Stimulated activated memory B cell treated with anti-CD40 and anti-IgM and Interleukin-4, amounts not matched to agents 10 μg/mL and 1 μg/mL and 100 μg/mL, for 72 hours (primary cell): ENCODE measurements around the gene FAM83G.

ENCODE experiments used
- ATAC-seq: fragments of 150-1000 bp; cut with Tn5 transposase; 2 replicates; pipeline ENCODE4 v1.10.0; 2021
- H3K27ac Mint-ChIP-seq: one replicate; pipeline ENCODE4 v1.8.0; 2022; ENCODE audit warnings: mild to moderate bottlenecking, mixed read lengths
- H3K27me3 Mint-ChIP-seq: one replicate; pipeline ENCODE4 v1.8.0; 2022; ENCODE audit warnings: mixed read lengths
- H3K36me3 Mint-ChIP-seq: one replicate; pipeline ENCODE4 v1.8.0; 2022; ENCODE audit warnings: mixed read lengths
- H3K4me1 Mint-ChIP-seq: one replicate; pipeline ENCODE4 v1.8.0; 2022; ENCODE audit warnings: mixed read lengths
- H3K4me3 Mint-ChIP-seq: one replicate; pipeline ENCODE4 v1.8.0; 2022; ENCODE audit warnings: mild to moderate bottlenecking, moderate library complexity, mixed read lengths
- H3K9me3 Mint-ChIP-seq: one replicate; pipeline ENCODE4 v1.8.0; 2022; ENCODE audit warnings: mixed read lengths

Gene FAM83G

DNA sequence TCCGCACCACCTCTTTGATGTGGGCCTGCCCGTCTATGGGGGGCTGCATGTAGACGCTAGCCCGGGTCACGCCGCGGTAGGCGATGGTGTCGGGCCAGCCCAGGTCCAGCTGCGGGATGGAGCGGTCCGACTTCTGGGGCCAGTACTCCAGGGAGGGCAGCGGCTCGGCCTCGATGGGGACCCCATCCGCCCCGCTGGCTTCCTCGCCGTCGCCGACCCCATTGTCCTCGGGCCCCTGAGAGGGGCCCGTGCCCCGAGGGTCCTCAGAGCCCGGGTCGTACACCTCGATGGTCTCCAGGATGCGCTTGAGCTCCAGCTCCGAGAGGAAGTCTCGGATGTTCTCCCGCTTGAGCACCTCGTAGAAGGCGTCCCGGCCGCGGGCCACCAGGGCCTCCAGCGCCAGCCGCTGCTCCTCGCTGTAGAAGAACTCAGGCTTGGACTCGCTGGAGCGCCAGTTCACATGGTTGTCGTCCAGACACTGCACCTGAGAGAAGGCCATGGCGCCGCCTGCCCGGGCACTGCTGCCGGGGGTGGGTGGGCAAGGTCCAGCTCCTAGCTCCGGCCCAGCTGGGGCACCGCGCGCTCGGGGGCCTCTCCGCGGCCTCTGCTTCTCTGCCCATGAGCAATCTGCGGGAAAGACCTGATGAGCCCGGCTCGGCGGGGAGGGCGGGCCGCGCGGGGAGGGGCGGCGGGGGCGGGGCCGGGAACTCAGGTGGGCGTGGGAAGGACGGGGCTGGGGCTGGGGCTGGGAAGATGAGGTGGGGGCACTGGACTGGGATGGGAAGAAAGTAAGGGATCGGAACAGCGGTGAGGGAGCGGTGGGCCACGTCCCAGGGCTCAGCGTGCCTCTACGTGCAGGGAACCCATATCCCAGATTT is 782 bp downstream of the FAM83G start:
- H3K4me1 Mint-ChIP-seq, result peaks cover 49% of the 10 kb centered on the region
- peaks cover 4% of the 10 kb centered on the region for H3K36me3 Mint-ChIP-seq
- H3K4me3 Mint-ChIP-seq, result peak overlapping the region; percentile 85
- ATAC-seq, result peak; percentile 32
- no peaks in the 10 kb centered on the region for H3K9me3 Mint-ChIP-seq
- H3K27ac Mint-ChIP-seq, result peak overlapping the region; percentile 81
- H3K27me3 Mint-ChIP-seq, result no peaks in the 10 kb centered on the region

- Mint-ChIP-seq H3K27ac (peak overlapping the region; percentile 81), H3K4me1 (peaks cover 49% of the 10 kb centered on the region), H3K4me3 (peak overlapping the region; percentile 85), H3K9me3 (no peaks in the 10 kb centered on the region), H3K27me3 (no peaks in the 10 kb centered on the region), H3K36me3 (peaks cover 4% of the 10 kb centered on the region)
- no peak for ATAC-seq
Measured at GRCh38 chr17:19002805-19003542, 1.6 kb downstream of the FAM83G start.

GRCh38 chr17:19001907-19002590 is 2.5 kb downstream of the FAM83G start:
- H3K4me3 Mint-ChIP-seq, result no peak overlapping the region

DNA sequence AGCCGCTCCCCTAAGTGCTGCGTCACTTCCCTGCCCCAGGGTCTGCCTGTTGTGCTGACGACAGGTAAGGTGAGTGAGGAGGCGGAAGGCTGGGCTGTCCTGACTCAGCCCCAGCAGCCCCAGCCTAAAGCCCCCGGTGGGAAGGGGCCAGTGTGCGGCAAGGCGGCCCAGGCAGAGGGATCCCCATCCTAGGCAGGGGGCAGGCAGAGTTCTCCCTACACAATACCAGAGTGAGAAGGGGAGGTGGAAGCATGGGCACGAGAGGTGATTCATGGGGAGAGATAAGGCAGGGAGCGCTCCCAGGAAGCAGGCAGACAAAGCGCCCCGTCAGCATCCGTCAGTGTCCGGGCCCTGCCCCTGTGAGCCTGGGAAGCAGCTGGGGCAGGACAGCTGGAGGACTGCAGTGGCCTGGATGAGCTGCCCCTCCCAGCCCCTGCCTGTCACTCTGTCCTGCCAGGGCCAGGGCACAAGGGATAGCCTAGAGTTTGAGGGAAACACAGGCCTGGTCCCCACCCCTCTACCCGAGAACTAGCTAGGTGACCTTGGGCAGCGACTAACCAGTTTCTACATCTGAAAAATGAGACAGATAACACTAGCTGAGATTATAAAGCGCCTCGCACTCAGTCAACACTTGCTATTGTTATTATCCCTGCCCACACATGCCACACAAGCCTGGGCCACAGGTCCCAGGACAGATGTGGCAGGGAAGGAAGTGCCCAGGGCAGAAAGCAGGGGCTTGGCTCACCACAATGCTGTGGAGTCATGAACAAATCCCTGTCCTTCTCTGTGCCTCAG is 3.8 kb downstream of the FAM83G start:
- H3K9me3 Mint-ChIP-seq, result no peaks in the 10 kb centered on the region
- H3K4me3 Mint-ChIP-seq, result no peak overlapping the region
- no peak overlapping the region for H3K27ac Mint-ChIP-seq

More at GRCh38 chr17:19001907-19002590, 2.5 kb downstream of the FAM83G start:
- H3K4me1 Mint-ChIP-seq, result peaks cover 49% of the 10 kb centered on the region
- H3K27ac Mint-ChIP-seq, result peak overlapping the region; percentile 53
- H3K27me3 Mint-ChIP-seq, result no peaks in the 10 kb centered on the region
- H3K36me3 Mint-ChIP-seq, result peaks cover 4% of the 10 kb centered on the region
- H3K9me3 Mint-ChIP-seq, result no peaks in the 10 kb centered on the region
- ATAC-seq, result no peak

GRCh38 chr17:18999911-19000310 is 4.7 kb downstream of the FAM83G start:
- H3K36me3 Mint-ChIP-seq, result peaks cover 26% of the 10 kb centered on the region

More for the DNA sequence above, 3.8 kb downstream of the FAM83G start:
- ATAC-seq, result no peak
- peaks cover 17% of the 10 kb centered on the region for H3K36me3 Mint-ChIP-seq
- H3K4me1 Mint-ChIP-seq, result peaks cover 43% of the 10 kb centered on the region
- no peaks in the 10 kb centered on the region for H3K27me3 Mint-ChIP-seq

GRCh38 chr17:18999394-18999793 is 5.2 kb downstream of the FAM83G start:
- Mint-ChIP-seq H3K4me3 (no peak overlapping the region), H3K36me3 (peaks cover 28% of the 10 kb centered on the region), H3K4me1 (peaks cover 39% of the 10 kb centered on the region), H3K27ac (no peak overlapping the region), H3K27me3 (no peaks in the 10 kb centered on the region), H3K9me3 (peaks cover 3% of the 10 kb centered on the region)
- ATAC-seq, result no peak

More at GRCh38 chr17:18999911-19000310, 4.7 kb downstream of the FAM83G start:
- H3K9me3 Mint-ChIP-seq, result peaks cover 3% of the 10 kb centered on the region
- no peak overlapping the region for H3K27ac Mint-ChIP-seq
- H3K4me3 Mint-ChIP-seq, result no peak overlapping the region
- no peaks in the 10 kb centered on the region for H3K27me3 Mint-ChIP-seq
- ATAC-seq, result no peak
- H3K4me1 Mint-ChIP-seq, result peaks cover 40% of the 10 kb centered on the region

DNA sequence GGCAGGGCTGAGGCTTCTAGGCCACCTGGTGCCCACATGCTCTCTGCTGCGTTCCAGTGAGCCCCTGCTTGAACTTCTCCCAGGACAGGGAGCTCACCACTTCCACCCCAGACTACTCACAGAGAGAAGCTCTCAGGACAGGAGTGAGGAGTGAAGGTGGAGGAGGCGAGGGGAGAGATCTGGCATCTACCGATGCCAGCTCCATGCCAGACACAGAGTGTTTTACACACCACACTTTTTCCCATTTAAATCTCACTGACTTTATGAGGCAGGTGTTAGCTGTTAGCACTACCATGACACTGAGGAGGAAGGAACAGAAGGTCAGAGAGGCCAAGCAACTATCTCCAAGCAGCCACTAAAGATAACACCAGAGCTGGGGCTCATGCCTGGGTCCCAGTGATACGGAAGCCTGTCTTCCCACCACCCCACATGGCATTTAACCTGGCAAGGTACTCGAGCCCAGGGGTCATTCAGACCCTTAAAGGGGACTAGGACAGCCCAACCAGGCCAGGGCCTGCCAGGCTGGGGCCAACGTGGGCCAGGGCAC is 6.8 kb downstream of the FAM83G start:
- Mint-ChIP-seq H3K36me3 (peaks cover 28% of the 10 kb centered on the region), H3K4me3 (no peak overlapping the region), H3K9me3 (peaks cover 3% of the 10 kb centered on the region), H3K27ac (no peak overlapping the region), H3K4me1 (peaks cover 43% of the 10 kb centered on the region), H3K27me3 (no peaks in the 10 kb centered on the region)
- no peak for ATAC-seq

DNA sequence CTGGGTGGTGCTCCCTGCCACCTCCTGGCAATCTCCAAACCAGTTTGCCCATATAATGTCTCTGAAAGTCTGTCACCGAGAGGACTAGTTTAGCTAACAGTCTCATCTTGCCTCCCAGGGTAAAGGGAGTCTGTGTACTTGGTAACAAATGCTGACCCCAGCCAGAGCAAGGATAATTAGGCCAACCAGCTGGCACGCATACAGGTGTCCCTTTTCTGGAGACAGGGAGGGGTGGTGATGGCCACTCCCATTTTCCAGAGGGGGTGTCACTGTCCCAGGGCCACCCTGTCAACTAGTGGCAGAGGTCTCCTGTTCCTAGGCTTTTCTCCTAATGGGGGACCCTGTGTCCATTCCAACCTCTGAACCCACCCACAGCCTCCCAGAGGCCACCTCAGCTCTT is 8.1 kb downstream of the FAM83G start:
- H3K4me1 Mint-ChIP-seq, result peaks cover 40% of the 10 kb centered on the region
- H3K36me3 Mint-ChIP-seq, result peaks cover 24% of the 10 kb centered on the region
- H3K27ac Mint-ChIP-seq, result no peak overlapping the region
- no peak overlapping the region for H3K4me3 Mint-ChIP-seq
- H3K27me3 Mint-ChIP-seq, result no peaks in the 10 kb centered on the region
- H3K9me3 Mint-ChIP-seq, result peaks cover 3% of the 10 kb centered on the region
- ATAC-seq, result no peak

DNA sequence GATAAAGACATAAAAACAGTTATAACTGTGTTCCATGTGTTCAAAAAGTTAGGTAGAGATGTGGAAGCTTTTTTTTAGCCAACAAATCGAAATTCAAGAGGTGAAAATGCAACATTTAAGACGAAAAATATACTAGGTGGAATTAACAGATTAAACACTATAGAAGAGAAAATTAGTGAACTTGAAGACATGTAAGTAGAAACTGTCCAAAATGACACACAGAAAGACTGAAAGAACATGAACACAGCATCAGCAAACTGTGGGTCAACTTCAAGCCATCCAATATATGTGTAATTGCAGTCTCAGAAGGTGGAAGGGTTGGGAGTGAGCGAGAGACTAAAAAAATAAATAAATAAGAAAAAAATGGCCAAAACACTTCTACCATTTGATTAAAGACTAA is 9.3 kb downstream of the FAM83G start:
- H3K27me3 Mint-ChIP-seq, result no peaks in the 10 kb centered on the region
- peaks cover 28% of the 10 kb centered on the region for H3K4me1 Mint-ChIP-seq
- peaks cover 24% of the 10 kb centered on the region for H3K36me3 Mint-ChIP-seq
- no peak overlapping the region for H3K27ac Mint-ChIP-seq
- ATAC-seq, result no peak
- no peak overlapping the region for H3K4me3 Mint-ChIP-seq
- peaks cover 3% of the 10 kb centered on the region for H3K9me3 Mint-ChIP-seq

- H3K4me3 Mint-ChIP-seq, result no peak overlapping the region
- H3K27me3 Mint-ChIP-seq, result no peaks in the 10 kb centered on the region
- peaks cover 28% of the 10 kb centered on the region for H3K4me1 Mint-ChIP-seq
- H3K27ac Mint-ChIP-seq, result no peak overlapping the region
- H3K36me3 Mint-ChIP-seq, result peaks cover 24% of the 10 kb centered on the region
- H3K9me3 Mint-ChIP-seq, result peaks cover 3% of the 10 kb centered on the region
- ATAC-seq, result no peak
Measured at GRCh38 chr17:18994631-18995030, 9.9 kb downstream of the FAM83G start.

GRCh38 chr17:18993905-18994526 is 10.5 kb downstream of the FAM83G start:
- Mint-ChIP-seq H3K9me3 (peaks cover 3% of the 10 kb centered on the region), H3K27me3 (no peaks in the 10 kb centered on the region), H3K4me1 (peaks cover 28% of the 10 kb centered on the region), H3K36me3 (peaks cover 24% of the 10 kb centered on the region), H3K27ac (peak overlapping the region; percentile 60), H3K4me3 (no peak overlapping the region)
- no peak for ATAC-seq

DNA sequence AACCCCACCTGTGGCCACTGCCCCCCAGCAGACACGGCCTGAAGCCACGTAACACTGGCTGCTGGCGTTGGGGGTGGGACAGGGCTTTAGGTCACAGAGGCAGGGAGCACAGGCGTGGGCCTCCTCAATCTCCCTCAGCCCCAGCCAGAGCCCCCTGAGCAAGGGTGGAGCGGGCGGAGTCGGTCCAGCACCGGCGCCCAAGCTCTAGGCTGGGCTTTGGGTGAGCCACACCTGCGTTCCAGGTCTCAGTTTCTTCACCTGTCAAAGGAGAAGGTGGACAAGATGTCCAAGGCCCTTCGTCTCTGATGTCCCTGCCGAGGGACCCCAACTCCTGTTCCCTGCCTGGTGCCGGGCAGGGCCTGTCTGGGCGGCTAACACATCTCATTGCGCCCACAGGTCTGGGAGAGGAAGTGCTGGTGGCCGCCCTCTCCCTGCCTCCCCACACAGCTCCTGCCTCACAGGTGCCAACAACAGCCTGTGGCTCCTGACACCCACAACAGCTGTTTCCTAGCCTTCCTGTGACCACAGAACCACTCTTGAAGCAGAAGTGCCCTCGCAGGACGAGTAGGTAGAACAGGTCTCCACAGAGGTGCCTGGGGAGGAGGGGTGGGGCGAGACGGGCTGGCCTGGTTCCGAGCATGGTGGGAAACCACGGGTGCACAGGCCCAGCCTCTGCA is 12.0 kb downstream of the FAM83G start:
- ATAC-seq, result peak; percentile 94
- Mint-ChIP-seq H3K27ac (peak overlapping the region; percentile 60), H3K4me3 (no peak overlapping the region)

GRCh38 chr17:18991531-18992315 is 12.8 kb downstream of the FAM83G start:
- no peak overlapping the region for H3K4me3 Mint-ChIP-seq
- no peaks in the 10 kb centered on the region for H3K27me3 Mint-ChIP-seq
- H3K36me3 Mint-ChIP-seq, result peaks cover 29% of the 10 kb centered on the region
- peak overlapping the region; percentile 60 for H3K27ac Mint-ChIP-seq
- no peak for ATAC-seq
- peaks cover 28% of the 10 kb centered on the region for H3K4me1 Mint-ChIP-seq
- peaks cover 3% of the 10 kb centered on the region for H3K9me3 Mint-ChIP-seq

More for the DNA sequence above, 12.0 kb downstream of the FAM83G start:
- Mint-ChIP-seq H3K9me3 (peaks cover 3% of the 10 kb centered on the region), H3K36me3 (peaks cover 26% of the 10 kb centered on the region), H3K27me3 (no peaks in the 10 kb centered on the region), H3K4me1 (peaks cover 28% of the 10 kb centered on the region)
